ENCODE measurements around the gene LRRC55. TPM values are rescaled to one million over a fixed set of nuclear protein-coding genes. Genes with fewer than 3 reads are reported as not detected.

Gene LRRC55
- total RNA-seq, 2 donors from 2014 or later = 0.04 TPM; not detected in 1

GRCh38 chr11:57161351-57161750 is 20.4 kb upstream of the LRRC55 start:
- H3K36me3 ChIP-seq (ENCODE audit: control insufficient read depth, insufficient read depth, low read length) = no peaks in the 10 kb centered on the region
- H3K4me1 ChIP-seq (ENCODE audit: control insufficient read depth, insufficient read depth, low read length) = no peaks in the 10 kb centered on the region
- 81 to 89% methylated on average over 4 to 5 of the region's 5 CpGs for WGBS, 2 experiments (ENCODE audit: insufficient coverage in 1 of 2, insufficient read length in 1 of 2)
- H3K27me3 ChIP-seq (ENCODE audit: control insufficient read depth, insufficient read depth, low read length, poor library complexity, severe bottlenecking) = no peaks in the 10 kb centered on the region
- Mint-ChIP-seq H3K27me3 (ENCODE audit: insufficient read depth) (peaks cover 19% of the 10 kb centered on the region), H3K36me3 (ENCODE audit: low read depth) (no peaks in the 10 kb centered on the region), H3K9me3 (no peaks in the 10 kb centered on the region), H3K4me1 (peaks cover 4% of the 10 kb centered on the region), H3K4me3 (no peak overlapping the region), H3K27ac (no peak overlapping the region)
- no peak overlapping the region for H3K4me3 ChIP-seq (ENCODE audit: low read length)
- H3K27ac ChIP-seq (ENCODE audit: low read depth, low read length) = no peak overlapping the region
- no peak overlapping the region for H3K9ac ChIP-seq (ENCODE audit: extremely low read depth, low read length, poor library complexity, severe bottlenecking)
- no peak for TF ChIP-seq CTCF (conservative IDR thresholded peaks at IDR 0.05)
- no peak for DNase-seq
- no peaks in the 10 kb centered on the region for H3K9me3 ChIP-seq (ENCODE audit: control insufficient read depth, low read length)

GRCh38 chr11:57162179-57162898 is 19.4 kb upstream of the LRRC55 start:
- no peak for TF ChIP-seq CTCF (conservative IDR thresholded peaks at IDR 0.05)
- Histone ChIP-seq H3K9me3 (ENCODE audit: control insufficient read depth, low read length) (no peaks in the 10 kb centered on the region), H3K4me3 (ENCODE audit: low read length) (no peak overlapping the region), H3K27ac (ENCODE audit: low read depth, low read length) (no peak overlapping the region), H3K36me3 (ENCODE audit: control insufficient read depth, insufficient read depth, low read length) (no peaks in the 10 kb centered on the region), H3K27me3 (ENCODE audit: control insufficient read depth, insufficient read depth, low read length, poor library complexity, severe bottlenecking) (no peaks in the 10 kb centered on the region), H3K4me1 (ENCODE audit: control insufficient read depth, insufficient read depth, low read length) (no peaks in the 10 kb centered on the region), H3K9ac (ENCODE audit: extremely low read depth, low read length, poor library complexity, severe bottlenecking) (no peak overlapping the region)
- 80 to 85% methylated on average over 4 to 6 of the region's 6 CpGs for WGBS, 2 experiments (ENCODE audit: insufficient coverage in 1 of 2, insufficient read length in 1 of 2)
- no peaks in the 10 kb centered on the region for H3K9me3 Mint-ChIP-seq
- H3K4me3 Mint-ChIP-seq = no peak overlapping the region
- peaks cover 19% of the 10 kb centered on the region for H3K27me3 Mint-ChIP-seq (ENCODE audit: insufficient read depth)
- H3K27ac Mint-ChIP-seq = no peak overlapping the region
- no peaks in the 10 kb centered on the region for H3K36me3 Mint-ChIP-seq (ENCODE audit: low read depth)
- DNase-seq = no peak
- peaks cover 3% of the 10 kb centered on the region for H3K4me1 Mint-ChIP-seq

- WGBS, 2 experiments (ENCODE audit: insufficient coverage in 1 of 2, insufficient read length in 1 of 2) = 79 to 94% methylated on average over 4 to 6 of the region's 6 CpGs
- Mint-ChIP-seq H3K9me3 (peaks cover 2% of the 10 kb centered on the region), H3K27ac (no peak overlapping the region), H3K4me3 (no peak overlapping the region), H3K36me3 (ENCODE audit: low read depth) (no peaks in the 10 kb centered on the region), H3K27me3 (ENCODE audit: insufficient read depth) (peaks cover 19% of the 10 kb centered on the region), H3K4me1 (peaks cover 3% of the 10 kb centered on the region)
- Histone ChIP-seq H3K9me3 (ENCODE audit: control insufficient read depth, low read length) (no peaks in the 10 kb centered on the region), H3K9ac (ENCODE audit: extremely low read depth, low read length, poor library complexity, severe bottlenecking) (no peak overlapping the region), H3K4me1 (ENCODE audit: control insufficient read depth, insufficient read depth, low read length) (no peaks in the 10 kb centered on the region), H3K36me3 (ENCODE audit: control insufficient read depth, insufficient read depth, low read length) (no peaks in the 10 kb centered on the region), H3K4me3 (ENCODE audit: low read length) (no peak overlapping the region), H3K27me3 (ENCODE audit: control insufficient read depth, insufficient read depth, low read length, poor library complexity, severe bottlenecking) (no peaks in the 10 kb centered on the region), H3K27ac (ENCODE audit: low read depth, low read length) (no peak overlapping the region)
- no peak for TF ChIP-seq CTCF (conservative IDR thresholded peaks at IDR 0.05)
- DNase-seq = no peak
Observed at GRCh38 chr11:57163160-57163868, 18.4 kb upstream of the LRRC55 start.
